HG03565 (cell line): Measurements from ENCODE around the gene MAP1S.

Experiments used
- ATAC-seq: cut with Tn5 transposase; IDR thresholded peaks from one replicate; pipeline ENCODE4 v1.9.1; 2021; ENCODE audit warnings: mild to moderate bottlenecking, moderate library complexity; ENCODE audit not compliant: unreplicated experiment

Gene MAP1S

DNA sequence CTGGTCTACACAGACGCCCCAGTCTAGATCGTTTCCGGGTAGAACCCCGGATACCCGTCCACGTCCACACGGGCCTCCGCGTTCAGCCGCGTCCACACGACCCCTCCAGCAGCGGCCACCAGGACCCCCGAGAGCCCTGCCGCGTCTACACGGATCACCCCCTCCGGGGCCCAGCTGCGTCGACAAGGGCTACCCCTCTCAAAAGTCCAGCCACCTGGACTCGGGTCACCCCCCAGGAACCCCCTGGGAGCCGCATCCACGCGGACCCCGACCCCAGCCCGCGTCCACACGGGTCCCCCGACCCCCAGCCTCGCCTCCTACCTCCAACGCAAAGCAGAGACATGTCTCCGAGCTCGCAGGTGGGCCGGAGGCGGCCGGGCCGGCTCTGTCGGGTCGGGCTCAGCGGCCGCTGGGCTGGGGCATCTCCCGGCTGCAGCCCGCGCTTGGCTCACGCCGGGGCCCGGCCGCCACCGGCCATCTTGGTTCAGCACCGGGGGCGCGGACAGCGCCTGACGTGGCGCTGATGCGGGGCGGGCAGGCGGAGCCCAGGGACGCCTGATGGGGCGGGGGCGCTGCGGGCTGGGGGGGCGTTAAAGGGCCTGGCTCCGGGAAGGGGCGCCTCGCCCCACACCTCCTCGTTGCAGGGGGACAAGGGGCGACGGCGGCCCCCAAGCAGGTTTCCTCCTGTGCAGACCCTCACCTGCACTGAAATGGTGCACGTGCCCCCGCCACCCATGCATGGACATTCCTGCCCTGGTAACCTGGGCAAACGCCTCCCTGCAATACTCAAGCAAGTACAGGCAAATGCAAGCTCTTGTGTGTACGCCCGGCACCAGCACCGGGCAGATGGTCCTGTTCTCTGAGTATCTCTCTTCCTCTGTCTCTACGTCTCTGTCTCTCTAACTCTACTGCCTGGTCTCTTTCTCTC, 31.2 kb upstream of the MAP1S start, which contains the start of gene UNC13A:
Gene UNC13A, minus strand, starts transcription at position 498 of the 928 bp plus-strand sequence. Its CDS starts 155 bp downstream, at position 343.
- no peak for ATAC-seq

DNA sequence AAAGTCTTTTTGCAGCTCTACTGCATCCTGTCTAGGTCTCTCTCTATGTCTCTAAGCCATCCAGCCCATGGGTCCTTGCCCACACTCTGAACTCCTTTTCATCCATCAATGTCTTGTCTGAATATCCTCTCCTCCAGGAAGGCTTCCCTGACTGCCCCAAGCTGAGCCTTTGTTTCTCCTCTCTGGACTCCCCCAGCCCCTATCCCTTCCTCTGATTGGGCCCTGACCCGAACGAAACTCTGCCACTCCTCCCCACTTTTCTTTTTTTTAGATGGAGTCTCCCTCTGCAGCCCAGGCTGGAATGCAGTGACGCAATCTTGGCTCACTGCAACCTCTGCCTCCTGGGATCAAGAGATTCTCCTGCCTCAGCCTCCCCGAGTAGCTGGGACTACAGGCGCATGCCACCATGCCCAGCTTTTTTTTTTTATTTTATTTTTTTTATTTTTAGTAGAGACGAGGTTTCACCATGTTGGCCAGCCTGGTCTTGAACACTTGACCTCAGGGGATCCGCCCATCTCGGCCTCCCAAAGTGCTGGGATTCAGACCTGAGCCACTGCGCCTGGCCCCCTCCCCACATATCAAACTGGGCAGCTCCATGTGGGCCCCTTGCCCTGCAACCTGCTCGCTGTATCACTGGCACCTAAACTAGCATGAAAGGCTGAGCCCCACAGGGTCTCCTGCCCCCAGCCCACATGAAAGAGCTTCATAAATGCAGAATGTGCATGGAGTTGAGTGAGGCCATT, 30.3 kb upstream of the MAP1S start:
- no peak for ATAC-seq

DNA sequence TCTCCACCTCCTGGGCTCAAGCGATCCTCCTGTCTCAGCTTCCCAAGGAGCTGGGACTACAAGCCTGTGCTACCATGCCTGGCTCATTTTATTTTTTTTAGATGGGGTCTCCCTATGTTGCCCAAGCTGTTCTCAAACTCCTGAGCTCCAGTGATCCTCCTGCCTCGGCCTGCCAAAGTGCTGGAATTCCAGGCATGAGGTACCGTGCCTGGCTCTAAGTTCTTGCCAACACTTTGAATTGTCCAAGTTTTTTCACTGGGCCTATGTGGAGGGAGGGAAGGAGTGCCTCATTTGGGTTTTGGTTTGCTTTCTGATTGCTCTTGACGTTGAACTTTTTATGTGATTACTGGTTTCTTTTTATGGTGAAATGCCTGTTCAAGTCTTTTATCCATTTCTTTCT, 26.7 kb upstream of the MAP1S start:
- no peak for ATAC-seq

DNA sequence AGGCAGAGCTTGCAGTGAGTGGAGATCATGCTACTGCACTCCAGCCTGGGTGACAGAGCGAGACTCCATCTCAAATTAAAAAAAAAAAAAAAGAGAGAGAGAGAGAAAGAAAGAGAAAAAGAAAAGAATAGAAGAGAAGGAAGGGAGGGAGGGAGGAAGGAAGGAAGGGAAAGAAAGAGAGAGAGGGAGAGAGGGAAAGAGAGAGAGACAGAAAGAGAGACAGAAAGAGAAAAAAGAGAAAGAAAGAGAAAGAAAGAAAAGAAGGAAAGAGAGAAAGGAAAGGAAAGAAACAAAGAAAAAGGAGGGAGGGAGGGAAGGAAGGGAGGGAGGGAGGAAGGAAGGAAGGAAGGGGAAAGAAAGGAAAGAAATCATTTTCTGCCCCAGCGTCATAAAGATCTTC, 24.1 kb upstream of the MAP1S start:
- no peak for ATAC-seq

DNA sequence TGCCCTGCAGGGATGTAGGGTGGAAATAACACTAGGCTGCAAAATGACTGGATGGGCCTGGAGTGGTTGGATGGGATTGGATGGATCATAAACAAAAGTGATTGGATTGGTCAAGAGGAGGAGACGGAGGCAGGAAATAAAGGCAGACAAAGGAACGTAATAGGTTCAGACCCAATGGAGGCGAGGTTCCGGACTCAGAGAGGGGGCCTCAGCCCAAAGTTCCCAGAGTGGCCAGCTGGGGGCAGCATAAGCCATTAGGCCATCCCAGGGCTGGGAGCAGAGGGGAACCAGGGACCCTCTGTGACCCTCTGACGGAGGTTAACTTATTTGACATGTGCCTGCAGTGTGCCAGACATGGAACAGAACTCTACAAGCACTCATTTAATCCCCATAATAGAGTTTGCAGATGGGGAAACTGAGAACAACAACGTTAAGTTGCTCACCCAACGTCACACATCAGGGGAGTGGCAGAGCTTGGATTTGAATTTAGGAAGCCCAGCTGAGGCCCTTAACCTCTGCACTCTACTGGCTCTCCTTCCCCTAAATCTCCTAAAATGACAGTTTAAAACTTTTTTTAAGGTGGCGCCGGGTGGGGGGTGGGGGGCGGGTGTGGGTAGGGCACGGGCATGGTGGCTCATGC, 15.3 kb upstream of the MAP1S start:
- ATAC-seq = no peak

DNA sequence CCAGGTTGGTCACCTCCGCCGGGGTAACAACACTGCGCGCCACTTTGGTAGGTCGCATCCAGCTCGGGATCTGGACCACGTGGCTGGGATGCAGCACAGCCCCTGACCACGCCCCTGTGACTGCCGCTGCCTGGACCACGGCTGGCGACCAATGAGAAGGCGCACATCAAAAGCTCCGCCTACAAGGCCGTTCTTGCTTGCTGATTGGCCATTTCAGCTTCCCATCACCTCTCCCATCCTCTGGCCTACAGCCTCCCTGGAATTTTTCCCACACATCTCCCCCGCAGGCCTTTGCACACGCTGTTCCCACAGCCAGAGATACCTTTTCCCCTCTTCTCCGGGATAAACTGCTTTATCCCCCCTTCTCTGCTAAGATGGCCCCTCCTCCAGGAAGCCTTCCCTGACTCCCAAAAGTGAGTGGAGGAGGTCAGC, 12.5 kb upstream of the MAP1S start:
- ATAC-seq = no peak

DNA sequence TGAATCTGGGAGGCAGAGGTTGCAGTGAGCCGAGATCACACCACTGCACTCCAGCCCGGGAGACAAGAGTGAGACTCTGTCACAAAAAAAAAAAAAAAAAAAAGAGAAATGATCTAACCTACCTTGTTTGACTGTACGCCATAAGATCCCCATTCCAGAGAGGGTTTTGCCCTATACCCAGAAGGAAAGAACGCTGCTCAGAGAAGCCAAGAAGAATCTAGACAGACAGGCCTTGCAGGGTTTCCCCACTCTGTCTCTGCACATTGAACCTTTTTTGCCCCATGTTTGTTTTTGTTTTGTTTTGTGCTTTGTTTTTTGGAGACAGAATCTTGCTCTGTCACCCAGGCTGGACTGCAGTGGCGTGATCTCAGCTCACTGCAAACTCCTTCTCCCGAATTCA, 7.4 kb upstream of the MAP1S start:
- ATAC-seq = no peak

DNA sequence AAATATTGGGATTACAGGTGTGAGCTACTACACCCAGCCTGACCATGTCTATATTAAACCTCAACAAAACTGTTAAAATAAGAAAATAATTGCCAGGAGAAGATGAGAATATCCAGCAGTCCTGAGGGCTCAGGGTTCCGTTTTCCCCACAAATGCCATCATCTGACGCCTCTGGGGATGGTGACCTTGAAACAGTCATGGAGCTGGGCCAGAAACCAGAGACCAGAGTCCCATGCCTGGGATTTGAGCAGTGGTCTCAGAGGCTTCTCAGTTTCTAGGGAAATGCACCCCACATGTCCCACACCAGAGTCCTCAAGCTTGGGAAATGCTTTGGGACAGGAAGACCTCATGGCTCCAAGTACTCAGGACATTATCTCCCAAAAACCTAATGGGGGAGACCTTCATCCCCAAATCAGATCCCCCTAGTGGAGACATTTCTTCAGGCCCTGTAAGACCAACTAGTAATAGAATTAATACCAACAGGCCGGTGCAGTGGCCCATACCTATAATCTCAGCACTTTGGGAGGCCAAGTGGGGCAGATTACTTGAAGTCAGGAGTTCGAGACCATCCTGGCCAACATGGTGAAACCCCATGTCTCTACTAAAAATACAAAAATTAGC, 2.9 kb upstream of the MAP1S start:
- ATAC-seq = no peak

DNA sequence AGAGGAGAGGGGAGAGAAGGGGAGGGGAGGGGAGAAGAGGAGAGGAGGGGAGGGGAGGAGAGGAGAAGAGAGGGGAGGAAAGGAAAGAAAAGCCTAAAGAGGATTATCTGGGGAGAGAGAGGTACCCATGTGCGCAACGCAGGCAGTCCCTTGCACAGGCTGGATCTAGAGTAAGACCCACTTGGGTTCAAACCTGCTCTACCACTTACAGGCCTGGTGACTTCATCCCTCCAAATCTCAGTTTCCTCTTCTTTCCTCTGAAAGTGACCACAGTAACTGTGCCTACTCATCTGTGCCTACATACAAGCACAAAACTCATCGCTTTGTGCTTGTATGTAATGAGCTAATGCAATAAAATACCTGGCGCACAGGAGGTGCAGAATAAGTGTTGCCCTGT, 732 bp upstream of the MAP1S start:
- ATAC-seq = no peak

DNA sequence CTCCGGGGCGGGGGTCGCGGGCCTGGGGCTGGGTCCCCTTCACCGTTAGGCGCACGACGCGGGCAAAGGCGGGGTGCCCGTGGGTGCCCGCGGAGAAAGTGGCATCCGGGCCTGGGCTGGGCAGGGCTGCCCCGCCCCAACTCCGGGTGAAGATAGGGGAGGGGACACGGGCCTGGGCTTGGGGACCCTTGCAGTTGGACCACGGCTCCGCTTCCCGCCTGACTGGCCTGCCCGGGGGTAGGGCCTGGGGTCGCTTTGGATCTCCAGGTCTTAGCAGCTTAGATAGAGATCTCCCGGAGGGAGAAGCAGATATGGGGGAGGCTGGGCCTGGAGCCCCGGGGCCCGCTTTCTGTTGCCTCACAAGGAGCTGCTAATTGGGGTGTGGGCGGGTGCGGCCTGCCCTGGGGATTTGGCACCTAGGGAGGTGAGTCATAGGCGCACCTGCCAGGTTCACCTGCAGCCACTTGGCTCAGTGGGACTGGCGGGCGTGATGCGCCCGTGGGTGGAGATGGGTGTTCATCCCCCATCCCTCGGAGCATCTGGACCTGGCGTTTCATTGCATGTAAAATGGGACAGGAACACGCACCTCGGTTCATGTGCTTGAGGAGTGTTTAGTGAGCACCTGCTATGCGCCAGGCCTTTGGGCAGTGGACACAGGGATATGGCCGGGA, 585 bp downstream of the MAP1S start:
- no peak for ATAC-seq

DNA sequence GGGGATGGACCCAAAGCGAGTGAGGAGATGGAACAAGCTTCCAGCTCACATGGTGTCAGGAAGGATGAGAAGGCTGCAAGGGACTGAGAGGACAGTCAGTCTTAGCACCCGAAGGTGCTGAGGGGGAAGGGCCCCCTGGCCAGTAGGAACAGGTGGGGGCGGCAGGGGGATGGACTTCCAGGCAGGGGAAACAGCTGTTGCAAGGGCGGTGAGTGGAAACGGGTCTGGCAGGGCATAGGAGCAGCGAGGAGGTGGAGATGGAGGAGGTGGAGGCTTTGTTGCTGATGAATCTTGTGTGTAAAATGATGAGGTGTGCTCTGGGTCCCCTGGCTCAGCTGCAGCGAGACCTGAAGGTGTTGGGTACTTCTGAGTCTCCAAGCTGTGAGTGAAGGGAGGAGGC, 1.2 kb downstream of the MAP1S start:
- ATAC-seq = no peak

DNA sequence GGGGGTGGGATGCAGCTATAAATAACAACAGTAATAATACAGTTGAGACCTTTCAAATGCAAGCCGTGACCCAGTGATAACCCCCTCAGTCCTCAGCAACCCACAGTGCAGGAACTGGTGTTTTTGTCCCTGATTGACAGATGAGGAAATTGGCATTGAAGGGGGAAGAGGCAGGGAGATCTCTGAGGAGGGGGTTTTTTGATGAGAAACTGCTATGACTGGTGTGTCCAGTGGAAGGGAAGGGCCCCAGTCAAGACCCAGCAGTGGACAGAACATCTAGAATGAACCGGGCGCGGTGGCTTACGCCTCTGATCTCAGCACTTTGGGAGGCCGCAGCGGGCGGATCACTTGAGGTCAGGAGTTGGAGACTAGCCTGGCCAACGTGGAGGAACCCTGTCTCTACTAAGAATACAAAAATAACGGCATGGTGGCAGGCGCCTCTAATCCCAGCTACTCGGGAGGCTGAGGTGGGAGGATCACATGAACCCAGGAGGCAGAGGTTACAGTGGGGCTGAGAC, 1.9 kb downstream of the MAP1S start:
- no peak for ATAC-seq

DNA sequence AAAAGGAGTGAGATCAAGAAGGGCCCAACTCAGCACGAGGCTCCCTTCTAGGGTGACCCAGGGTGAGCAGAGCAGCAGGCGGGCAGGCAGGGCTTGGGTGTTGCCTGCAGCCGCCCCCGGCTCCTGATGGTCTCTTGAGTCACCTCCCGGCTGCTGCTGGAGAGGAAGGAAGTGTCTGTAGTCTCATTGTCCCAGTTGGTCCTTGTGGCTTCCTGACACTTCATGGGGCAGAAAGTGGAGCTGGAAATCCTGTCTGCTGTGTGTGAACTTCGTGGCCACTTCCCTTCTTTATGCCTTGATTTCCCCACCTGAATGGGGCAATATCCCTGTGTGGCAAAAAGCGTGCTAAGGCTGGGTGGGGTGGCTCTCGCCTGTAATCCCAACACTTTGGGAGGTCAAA, 2.5 kb downstream of the MAP1S start:
- ATAC-seq = no peak

DNA sequence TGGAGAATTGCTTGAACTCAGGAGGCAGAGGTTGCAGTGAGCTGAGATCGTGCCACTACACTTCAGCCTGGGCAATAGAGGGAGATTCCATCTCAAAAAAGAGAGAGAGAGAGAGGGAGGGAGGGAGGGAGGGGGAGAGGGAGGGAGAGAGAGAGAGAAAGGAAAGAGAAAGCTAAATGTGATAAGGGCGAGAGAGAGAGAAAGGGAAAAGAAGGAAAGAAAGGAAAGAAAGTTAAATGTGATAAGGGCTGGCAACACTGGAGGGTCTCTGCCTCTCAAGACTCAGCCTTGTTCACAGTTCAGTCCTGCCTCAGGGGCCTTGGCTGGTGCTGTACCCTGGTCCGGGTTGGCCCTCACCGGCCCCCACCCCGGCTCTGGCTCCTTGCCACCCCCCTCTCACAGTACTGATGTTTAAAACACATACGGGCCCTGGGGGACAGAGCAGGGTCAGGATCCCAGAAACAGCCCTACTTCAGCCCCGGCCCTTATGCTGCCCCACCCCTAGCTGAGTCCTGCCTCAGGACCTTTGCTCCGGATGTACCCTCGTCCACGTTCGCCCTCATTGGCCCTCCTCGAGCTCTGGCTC, 3.5 kb downstream of the MAP1S start:
- no peak for ATAC-seq

DNA sequence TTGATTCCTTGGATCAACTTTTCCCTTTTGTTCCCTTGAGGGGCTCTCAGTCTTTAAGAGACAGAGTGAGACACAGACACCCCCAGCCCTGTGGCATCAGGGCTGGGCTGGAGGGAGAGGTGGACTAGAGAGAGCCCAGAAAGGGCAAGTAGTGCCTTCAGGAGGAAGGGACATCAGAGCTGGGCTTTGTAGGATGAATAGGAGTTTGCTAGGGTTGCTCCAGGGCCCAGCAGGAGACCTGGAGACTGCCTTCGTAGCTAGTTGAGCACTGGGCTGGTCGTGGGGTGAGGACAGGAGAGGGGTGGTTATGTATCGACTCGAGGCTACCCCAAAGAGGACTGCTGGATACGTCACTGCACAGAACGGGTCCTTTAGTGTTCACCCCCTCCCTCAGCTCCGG, 5.4 kb downstream of the MAP1S start:
- ATAC-seq = no peak

DNA sequence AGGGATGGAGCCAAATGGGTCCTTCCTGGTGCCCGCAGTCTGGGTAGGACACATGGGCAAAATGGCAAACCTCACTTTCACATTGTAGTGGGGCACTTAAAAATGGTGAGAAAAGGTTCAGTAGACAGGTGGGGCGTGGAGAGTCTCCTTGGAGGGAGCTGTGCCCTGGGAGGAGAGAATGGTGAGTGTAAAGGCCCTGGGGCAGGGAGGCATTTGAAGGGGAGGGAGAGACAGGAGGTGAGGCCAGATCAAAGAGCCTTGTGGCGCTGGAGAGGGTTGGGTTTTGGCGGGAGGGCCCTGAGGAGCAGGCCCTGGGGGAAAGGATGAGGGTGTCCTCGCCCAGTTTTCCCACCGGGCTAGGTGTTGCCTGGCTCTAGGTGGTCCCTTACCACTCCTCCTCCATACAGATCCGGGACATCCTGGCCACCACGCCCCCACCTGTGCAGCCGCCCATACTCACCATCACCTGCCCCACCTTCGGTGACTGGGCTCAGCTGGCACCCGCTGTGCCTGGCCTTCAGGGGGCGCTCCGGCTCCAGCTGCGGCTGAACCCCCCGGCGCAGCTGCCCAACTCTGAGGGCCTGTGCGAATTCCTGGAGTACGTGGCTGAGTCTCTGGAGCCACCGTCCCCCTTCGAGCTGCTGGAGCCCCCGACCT, 6.3 kb downstream of the MAP1S start:
- ATAC-seq = no peak

DNA sequence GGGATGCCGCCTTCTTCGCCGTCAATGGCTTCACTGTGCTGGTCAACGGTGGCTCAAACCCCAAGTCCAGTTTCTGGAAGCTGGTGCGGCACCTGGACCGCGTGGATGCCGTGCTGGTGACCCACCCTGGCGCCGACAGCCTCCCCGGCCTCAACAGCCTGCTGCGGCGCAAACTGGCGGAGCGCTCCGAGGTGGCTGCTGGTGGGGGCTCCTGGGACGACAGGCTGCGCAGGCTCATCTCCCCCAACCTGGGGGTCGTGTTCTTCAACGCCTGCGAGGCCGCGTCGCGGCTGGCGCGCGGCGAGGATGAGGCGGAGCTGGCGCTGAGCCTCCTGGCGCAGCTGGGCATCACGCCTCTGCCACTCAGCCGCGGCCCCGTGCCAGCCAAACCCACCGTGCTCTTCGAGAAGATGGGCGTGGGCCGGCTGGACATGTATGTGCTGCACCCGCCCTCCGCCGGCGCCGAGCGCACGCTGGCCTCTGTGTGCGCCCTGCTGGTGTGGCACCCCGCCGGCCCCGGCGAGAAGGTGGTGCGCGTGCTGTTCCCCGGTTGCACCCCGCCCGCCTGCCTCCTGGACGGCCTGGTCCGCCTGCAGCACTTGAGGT, 7.0 kb downstream of the MAP1S start:
- no peak for ATAC-seq

DNA sequence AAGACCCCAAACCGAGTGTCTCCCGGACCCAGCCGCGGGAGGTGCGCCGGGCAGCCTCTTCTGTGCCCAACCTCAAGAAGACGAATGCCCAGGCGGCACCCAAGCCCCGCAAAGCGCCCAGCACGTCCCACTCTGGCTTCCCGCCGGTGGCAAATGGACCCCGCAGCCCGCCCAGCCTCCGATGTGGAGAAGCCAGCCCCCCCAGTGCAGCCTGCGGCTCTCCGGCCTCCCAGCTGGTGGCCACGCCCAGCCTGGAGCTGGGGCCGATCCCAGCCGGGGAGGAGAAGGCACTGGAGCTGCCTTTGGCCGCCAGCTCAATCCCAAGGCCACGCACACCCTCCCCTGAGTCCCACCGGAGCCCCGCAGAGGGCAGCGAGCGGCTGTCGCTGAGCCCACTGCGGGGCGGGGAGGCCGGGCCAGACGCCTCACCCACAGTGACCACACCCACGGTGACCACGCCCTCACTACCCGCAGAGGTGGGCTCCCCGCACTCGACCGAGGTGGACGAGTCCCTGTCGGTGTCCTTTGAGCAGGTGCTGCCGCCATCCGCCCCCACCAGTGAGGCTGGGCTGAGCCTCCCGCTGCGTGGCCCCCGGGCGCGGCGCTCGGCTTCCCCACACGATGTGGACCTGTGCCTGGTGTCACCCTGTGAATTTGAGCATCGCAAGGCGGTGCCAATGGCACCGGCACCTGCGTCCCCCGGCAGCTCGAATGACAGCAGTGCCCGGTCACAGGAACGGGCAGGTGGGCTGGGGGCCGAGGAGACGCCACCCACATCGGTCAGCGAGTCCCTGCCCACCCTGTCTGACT, 7.9 kb downstream of the MAP1S start:
- ATAC-seq = no peak
